HG03097 (cell line): ENCODE measurements around the gene MRPS26.
"Not testable (repeated sequence)": the region's sequence is repeated elsewhere in the genome, so short reads cannot be mapped to it uniquely, and the experiment has no call there.

Experiments
- ATAC-seq: cut with Tn5 transposase; IDR thresholded peaks from one replicate; pipeline ENCODE4 v1.9.1; 2021; ENCODE audit not compliant: unreplicated experiment, low FRiP score

MRPS26 gene

DNA sequence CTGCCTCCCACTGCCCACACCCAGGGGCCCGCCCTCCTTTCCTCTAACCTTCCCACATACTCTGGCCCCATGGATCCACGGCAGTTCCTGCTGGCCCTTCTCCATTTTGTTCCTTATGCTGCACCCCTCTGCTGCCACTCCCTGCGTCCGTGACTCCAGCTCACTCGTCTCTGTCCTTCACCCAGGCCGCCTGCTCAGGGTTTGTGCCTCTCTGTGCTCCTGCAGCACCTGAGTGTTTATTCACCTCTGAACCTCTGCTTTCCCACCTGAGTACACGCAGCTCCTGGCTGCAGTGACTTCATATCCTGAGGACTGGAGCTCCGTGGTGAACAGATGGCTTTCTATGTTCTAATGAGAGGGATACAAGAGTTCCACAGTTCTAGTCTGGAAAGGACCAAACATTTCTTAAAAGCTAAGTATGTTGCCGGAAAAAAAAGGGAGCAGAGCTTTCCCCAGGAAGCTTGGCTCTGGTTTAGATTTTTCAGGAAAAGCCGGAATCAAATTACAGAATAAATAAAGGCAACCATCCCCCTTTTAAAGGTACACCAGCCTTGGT lies 3.9 kb upstream of the MRPS26 start:
- no peak for ATAC-seq

- ATAC-seq: no peak
Observed at GRCh38 chr20:3042625-3043024, 3.2 kb upstream of the MRPS26 start.

DNA sequence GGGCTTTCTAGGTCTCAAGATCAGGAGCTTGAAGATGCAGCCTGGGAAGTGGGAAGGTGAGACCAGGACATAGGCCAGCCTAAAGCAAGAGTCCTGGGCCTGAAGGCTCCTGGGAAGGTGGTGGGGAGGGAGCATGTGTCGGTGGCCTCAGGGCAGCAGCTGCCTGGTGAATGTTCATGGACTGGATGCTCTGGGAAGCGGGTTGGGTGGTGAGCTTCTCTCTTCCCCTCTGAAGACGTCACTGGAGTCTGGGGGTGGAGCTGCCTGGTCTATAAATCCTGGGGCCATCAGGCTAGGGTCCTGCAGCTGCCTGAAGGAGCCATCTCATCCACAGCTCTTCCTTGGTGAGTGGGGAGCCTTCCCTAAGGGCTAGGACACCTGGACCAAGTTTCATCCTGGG lies 2.5 kb upstream of the MRPS26 start, which contains the start of gene GNRH2:
Gene GNRH2 (plus strand): TSS at position 301 of the 400 bp plus-strand sequence. CDS start 793 bp downstream, outside the sequence.
- ATAC-seq: no peak

GRCh38 chr20:3044336-3044965 lies 1.4 kb upstream of the MRPS26 start:
- no peak for ATAC-seq

GRCh38 chr20:3045042-3045815 lies 623 bp upstream of the MRPS26 start:
- peak; percentile 28 for ATAC-seq

- ATAC-seq: no peak
Observed at GRCh38 chr20:3046677-3047462, 1.0 kb downstream of the MRPS26 start.

GRCh38 chr20:3047486-3048419 lies 1.9 kb downstream of the MRPS26 start:
- ATAC-seq: no peak

GRCh38 chr20:3051385-3052019 lies 5.7 kb downstream of the MRPS26 start:
- ATAC-seq: no peak

DNA sequence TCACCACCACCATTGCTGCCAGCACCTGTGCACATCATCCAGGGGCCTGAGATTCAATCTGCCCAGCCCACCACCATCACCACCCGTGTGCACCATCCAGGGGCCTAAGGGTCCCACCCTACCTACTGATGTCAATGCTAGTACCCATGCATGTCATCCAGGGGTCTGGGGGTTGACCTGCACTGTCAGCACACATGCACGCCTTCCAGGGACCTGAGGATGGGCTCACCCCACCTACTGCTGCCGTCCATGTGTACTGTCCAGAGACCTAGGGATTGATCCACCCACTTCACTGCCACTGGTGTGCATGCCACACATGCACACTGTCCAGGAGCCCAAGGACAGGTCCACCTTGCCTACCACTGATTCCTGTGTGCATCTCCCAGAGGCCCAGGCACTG lies 13.6 kb downstream of the MRPS26 start:
- ATAC-seq: no peak

DNA sequence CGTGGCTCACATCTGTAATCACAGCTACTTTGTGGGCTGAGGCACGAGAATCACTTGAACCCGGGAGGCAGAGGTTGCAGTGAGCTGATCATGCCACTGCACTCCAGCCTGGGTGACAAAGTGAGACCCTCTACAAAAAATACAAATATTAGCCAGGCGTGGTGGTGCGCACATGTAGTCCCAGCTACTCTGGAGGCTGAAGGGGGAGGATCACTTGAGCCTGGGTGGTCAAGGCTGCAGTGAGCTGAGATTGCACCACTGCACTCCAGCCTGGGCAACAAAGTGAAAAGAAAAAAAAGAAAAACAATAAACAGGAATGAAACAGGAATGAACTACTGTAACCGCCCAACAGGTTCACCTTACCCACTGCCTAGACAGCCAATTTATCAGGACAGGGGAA lies 18.3 kb downstream of the MRPS26 start:
- not testable (repeated sequence) for ATAC-seq

DNA sequence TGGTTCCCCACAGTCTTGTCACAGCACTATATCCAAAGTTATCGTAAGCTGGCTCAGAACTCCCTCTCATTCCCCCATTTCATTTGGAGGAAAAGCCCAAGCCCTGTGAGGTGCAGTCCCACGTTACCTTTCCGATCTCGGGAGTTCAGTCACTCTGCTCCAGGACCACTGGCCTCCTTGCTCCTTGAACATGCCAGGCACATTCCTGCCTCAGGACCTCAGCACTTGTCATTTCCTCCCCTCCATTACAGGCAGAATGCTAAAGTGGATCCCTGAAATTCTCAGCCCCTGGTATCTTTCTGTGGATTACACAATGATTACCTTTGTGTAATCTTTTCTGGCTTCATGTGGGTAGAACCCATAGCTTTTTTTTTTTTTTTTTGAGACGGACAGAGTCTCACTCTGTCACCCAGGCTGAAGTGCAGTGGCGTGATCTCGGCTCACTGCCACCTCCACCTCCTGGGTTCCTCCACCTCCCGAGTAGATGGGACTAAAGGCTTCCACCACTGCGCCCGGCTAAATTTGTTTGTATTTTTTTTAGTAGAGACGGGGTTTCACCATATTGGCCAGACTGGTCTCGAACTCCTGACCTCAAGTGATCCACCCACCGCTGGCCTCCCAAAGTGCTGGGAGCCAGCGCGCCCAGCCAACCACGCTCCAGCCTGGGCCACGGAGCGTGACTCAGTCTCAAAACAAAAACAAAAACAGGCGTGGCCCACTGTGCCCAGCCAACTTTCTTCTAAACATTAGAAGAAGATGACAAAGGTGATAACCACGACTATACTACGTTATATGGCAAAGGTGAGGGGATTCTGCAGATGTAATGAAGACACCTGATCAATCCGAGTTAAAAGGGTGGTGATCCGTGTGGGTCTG lies 21.5 kb downstream of the MRPS26 start:
- no peak for ATAC-seq

- no peak for ATAC-seq
Observed at GRCh38 chr20:3068075-3068474, 22.2 kb downstream of the MRPS26 start.

- ATAC-seq: no peak
Observed at GRCh38 chr20:3068986-3069900, 23.4 kb downstream of the MRPS26 start.

- no peak for ATAC-seq
Observed at GRCh38 chr20:3070725-3071124, 24.9 kb downstream of the MRPS26 start.

DNA sequence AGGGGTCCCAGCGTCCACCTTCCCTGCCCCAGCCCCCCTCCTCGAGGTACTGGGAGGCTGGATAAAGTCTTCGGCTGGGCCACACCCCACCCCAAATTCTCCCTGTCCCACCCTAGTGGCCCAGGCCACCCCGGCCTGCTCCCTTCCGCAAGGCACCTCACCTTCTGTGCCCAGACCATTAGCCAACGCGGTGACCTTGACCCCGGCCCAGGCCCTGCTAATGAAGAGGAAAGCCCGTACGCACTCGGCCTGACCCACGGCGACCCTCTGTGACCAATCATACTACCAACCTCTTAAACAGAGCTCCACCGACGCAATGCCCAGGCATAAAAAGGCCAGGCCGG lies 25.4 kb downstream of the MRPS26 start:
- ATAC-seq: no peak

GRCh38 chr20:3071610-3072529 lies 26.0 kb downstream of the MRPS26 start, which contains the start of gene OXT:
OXT (plus strand) TSS chr20:3071620; CDS start chr20:3071656, 36 bp downstream.
- ATAC-seq: no peak
